Endothelial cell of umbilical vein (primary cell): Measurements from ENCODE around the gene SPAG16. TPM values are rescaled to one million over a fixed set of nuclear protein-coding genes. Genes with fewer than 3 reads are reported as not detected.

Source experiments
- BruUV-seq: library from RNA; stranded (reverse); fragments of 400-500 nt; replicated peaks from 2 replicates; lab custom pipeline; 2021; lab: Mats Ljungman, UMichigan
- CTCF ChIA-PET: fragments of 300-600, 350-600 bp; sonication (Branson Sonifier 250); formaldehyde crosslinking; loops from one replicate; lab custom pipeline; 2021; ENCODE audit warnings: antibody characterized with exemption, inconsistent platforms; lab: Charles Lee
- POLR2A ChIA-PET: fragments of 300-600, 350-600 bp; sonication (Branson Sonifier 250); formaldehyde crosslinking; loops from one replicate; lab custom pipeline; 2021; ENCODE audit warnings: antibody characterized with exemption, inconsistent platforms; lab: Charles Lee
- DNase-seq: peaks from one replicate; pipeline ENCODE4 v3.0.0-alpha.2; 2011; ENCODE audit warnings: low read depth, low spot score
- FAIRE-seq: peaks from 2 replicates; lab custom pipeline; 2011; peaks lifted over from hg19 to GRCh38; lab: Jason Lieb, UNC
- H2AFZ ChIP-seq: 2 replicates; pipeline ENCODE4 v1.6.0; 2012; ENCODE audit warnings: low read depth, low read length, control low read depth, inconsistent platforms
- H3K27ac ChIP-seq: 2 replicates; pipeline ENCODE4 v1.5.1; 2011; ENCODE audit warnings: low read depth, mild to moderate bottlenecking, control low read depth, low read length, moderate library complexity; ENCODE audit not compliant: insufficient read depth
- H3K27me3 ChIP-seq, 2 experiments: 2 replicates each; pipeline versions ENCODE4 v1.6.0 to v1.6.1; 2011; ENCODE audit warnings: low read length in 2 of 2, mixed read lengths in 1 of 2; ENCODE audit not compliant: control insufficient read depth in 2 of 2, insufficient read depth in 2 of 2
- H3K36me3 ChIP-seq, 2 experiments: 2 replicates in 1 of 2; 3 replicates in 1 of 2; pipeline ENCODE4 v1.5.1; 2011; ENCODE audit warnings: low read length in 2 of 2, mild to moderate bottlenecking in 1 of 2, moderate library complexity in 1 of 2; ENCODE audit not compliant: control insufficient read depth in 2 of 2, insufficient read depth in 2 of 2; ENCODE audit errors: extremely low read depth in 1 of 2
- H3K4me1 ChIP-seq: 3 replicates; pipeline ENCODE4 v1.5.1; 2011; ENCODE audit warnings: mild to moderate bottlenecking, low read length; ENCODE audit not compliant: control insufficient read depth, insufficient read depth; ENCODE audit errors: extremely low read depth
- H3K4me2 ChIP-seq: 2 replicates; pipeline ENCODE4 v1.6.1; 2011; ENCODE audit warnings: low read length, control low read depth, mixed read lengths; ENCODE audit not compliant: insufficient read depth
- H3K4me3 ChIP-seq, 3 experiments: fragments of 200-600 bp in 1 of 3; sonication (generic), shearing (Covaris generic) in 1 of 3; replicated peaks in 1 of 3; 2 replicates each; pipeline ENCODE4 v1.5.1; 2011 to 2016; ENCODE audit warnings: control low read depth in 3 of 3, low read length in 3 of 3, mild to moderate bottlenecking in 2 of 3, inconsistent platforms in 1 of 3, low read depth in 1 of 3, moderate library complexity in 1 of 3; ENCODE audit not compliant: insufficient read depth in 1 of 3
- H3K79me2 ChIP-seq: 2 replicates; pipeline ENCODE4 v1.6.0; 2012; ENCODE audit warnings: low read length, inconsistent platforms; ENCODE audit not compliant: control insufficient read depth, insufficient read depth
- H3K9ac ChIP-seq: replicated peaks from 2 replicates; pipeline ENCODE3; 2011; ENCODE audit warnings: low read length, control low read depth; ENCODE audit not compliant: insufficient read depth; ENCODE audit errors: extremely low read depth
- H3K9me1 ChIP-seq: replicated peaks from 3 replicates; pipeline ENCODE4 v1.6.0; 2011; ENCODE audit warnings: mild to moderate bottlenecking, low read length; ENCODE audit not compliant: control insufficient read depth, insufficient read depth; ENCODE audit errors: extremely low read depth
- H3K9me3 ChIP-seq: replicated peaks from 2 replicates; pipeline ENCODE4 v1.5.1; 2012; ENCODE audit warnings: low read length, inconsistent platforms; ENCODE audit not compliant: control insufficient read depth, insufficient read depth
- H4K20me1 ChIP-seq: replicated peaks from 2 replicates; pipeline ENCODE3; 2011; ENCODE audit warnings: mild to moderate bottlenecking, low read length; ENCODE audit not compliant: control insufficient read depth, insufficient read depth; ENCODE audit errors: extremely low read depth
- CTCF ChIP-seq, 2 donors: IDR thresholded peaks; 1 replicate in 1 of 2; 2 replicates in 1 of 2; pipeline ENCODE4 v1.5.1; 2011; ENCODE audit warnings: low read length in 2 of 2, mild to moderate bottlenecking in 2 of 2, moderate library complexity in 2 of 2, control low read depth in 1 of 2, inconsistent platforms in 1 of 2, low read depth in 1 of 2; ENCODE audit not compliant: insufficient read depth in 1 of 2; ENCODE audit errors: extremely low read depth in 1 of 2
- EZH2 ChIP-seq: IDR thresholded peaks from 2 replicates; pipeline ENCODE4 v1.6.1; 2012; ENCODE audit warnings: borderline replicate concordance, low read depth, mild to moderate bottlenecking, moderate library complexity, low read length, inconsistent platforms; ENCODE audit not compliant: severe bottlenecking
- FOS ChIP-seq: IDR thresholded peaks from 2 replicates; pipeline ENCODE4 v1.6.1; 2011; ENCODE audit warnings: mild to moderate bottlenecking, low read length, moderate library complexity, borderline replicate concordance; ENCODE audit not compliant: insufficient read depth
- GATA2 ChIP-seq: IDR thresholded peaks from 2 replicates; pipeline ENCODE4 v1.7.0; 2011; ENCODE audit warnings: low read depth, mild to moderate bottlenecking, moderate library complexity, mixed read lengths, low read length; ENCODE audit not compliant: insufficient read length, insufficient read depth
- JUN ChIP-seq: IDR thresholded peaks from 2 replicates; pipeline ENCODE4 v1.6.1; 2011; ENCODE audit warnings: borderline replicate concordance, low read depth; ENCODE audit not compliant: insufficient read length, insufficient read depth
- MYC ChIP-seq: IDR thresholded peaks from one replicate; pipeline ENCODE4 v1.6.1; 2011; ENCODE audit warnings: mild to moderate bottlenecking, low read depth, low read length
- POLR2A ChIP-seq: IDR thresholded peaks from 2 replicates; pipeline ENCODE4 v1.6.1; 2012; ENCODE audit warnings: low read depth, mild to moderate bottlenecking, control low read depth, low read length
- POLR2AphosphoS5 ChIP-seq: IDR thresholded peaks from 2 replicates; pipeline ENCODE4 v1.6.1; 2012; ENCODE audit warnings: low read depth, mild to moderate bottlenecking, control low read depth, low read length, moderate library complexity; ENCODE audit not compliant: insufficient read depth
- dilution Hi-C: fragments of 300-500 bp; cut with MboI; formaldehyde crosslinking; loops from one replicate; pipeline ENCODE4 v1.15.0; 2019; ENCODE audit warnings: low sequenced_read_pairs; ENCODE audit not compliant: extremely low pct_ligation_motif_present
- intact Hi-C: fragments of 100-400 bp; cut with micrococcal nuclease; formaldehyde crosslinking; loops from one replicate; pipeline ENCODE4 v1.10.0; 2022
- polyA plus RNA-seq, 4 experiments: library from polyadenylated mRNA; depleted of rRNA in 3 of 4; stranded (reverse) in 3 of 4; unstranded in 1 of 4; fragments of >200 nt; gene quantifications; 2 replicates each; pipeline versions ENCODE4 v1.2.1 to v1.2.3, GENCODE V29; 2011 to 2012; ENCODE audit warnings: missing spikeins in 1 of 4
- total RNA-seq: library from RNA; stranded (reverse); gene quantifications from 2 replicates; pipeline ENCODE4 v1.2.3, GENCODE V29; 2021
- TF ChIP-seq, protein P1 (sequence below): IDR thresholded peaks from 2 replicates; pipeline ENCODE4 v1.6.1; 2011; ENCODE audit not compliant: insufficient read depth, insufficient read length

SPAG16 gene
- total and polyA plus RNA-seq, 2 donors (not counting 3 experiments of a cell fraction or from before 2014, with no cell fraction given): 4.0 to 7.7 TPM

DNA sequence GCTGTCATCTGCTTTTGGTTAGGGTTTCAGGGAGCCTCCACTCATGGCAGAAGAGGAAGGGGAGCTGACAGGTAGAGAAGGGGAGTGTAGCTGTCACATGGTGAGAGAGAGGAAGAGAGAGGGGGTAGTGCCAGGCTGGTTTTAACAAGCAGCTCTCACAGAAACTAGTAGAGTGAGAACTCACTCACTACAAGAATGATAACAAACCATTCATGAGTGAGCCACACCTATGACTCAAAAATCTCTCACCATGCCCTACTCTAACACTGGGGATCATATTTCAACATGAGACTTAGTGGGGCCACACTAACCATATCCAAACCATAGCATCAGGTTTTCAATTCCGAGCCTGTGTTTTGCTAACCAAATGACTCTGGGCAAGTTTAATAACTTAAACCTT, 851.7 kb downstream of the SPAG16 start:
- H2AFZ ChIP-seq: no peak overlapping the region
- no peak overlapping the region for H3K27ac ChIP-seq
- dilution Hi-C loops (no loop called here), intact Hi-C loops (no loop called here)
- no peaks in the 10 kb centered on the region for H3K27me3 ChIP-seq
- H3K4me2 ChIP-seq: no peak overlapping the region
- H3K36me3 ChIP-seq: no peaks in the 10 kb centered on the region
- POLR2A ChIA-PET: no interaction called here
- H3K9me1 ChIP-seq: no peaks in the 10 kb centered on the region
- H3K9me3 ChIP-seq: no peaks in the 10 kb centered on the region
- BruUV-seq: no TSS peak
- FAIRE-seq: no peak
- H4K20me1 ChIP-seq: no peaks in the 10 kb centered on the region
- H3K79me2 ChIP-seq: no peaks in the 10 kb centered on the region
- CTCF ChIA-PET: no interaction called here
- no peak overlapping the region for H3K4me3 ChIP-seq
- no peaks in the 10 kb centered on the region for H3K4me1 ChIP-seq
- DNase-seq: no peak
- no peak overlapping the region for H3K9ac ChIP-seq
- TF ChIP-seq JUN (no peak), EZH2 (no peak)

- TF ChIP-seq CTCF (IDR thresholded peaks at IDR 0.05; ENCODE audit: extremely low read depth in 1 of 2, insufficient read depth in 1 of 2, low read depth in 1 of 2, low read length in 2 of 2): no peak
- TF ChIP-seq EZH2: no peak
- no peak for TF ChIP-seq FOS
- TF ChIP-seq JUN: no peak
- TF ChIP-seq GATA2: no peak
- no peak for TF ChIP-seq POLR2AphosphoS5
- no peak for TF ChIP-seq MYC
- no peak for TF ChIP-seq POLR2A
- TF ChIP-seq, protein P1, sequence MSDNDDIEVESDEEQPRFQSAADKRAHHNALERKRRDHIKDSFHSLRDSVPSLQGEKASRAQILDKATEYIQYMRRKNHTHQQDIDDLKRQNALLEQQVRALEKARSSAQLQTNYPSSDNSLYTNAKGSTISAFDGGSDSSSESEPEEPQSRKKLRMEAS: no peak
- DNase-seq (no peak), FAIRE-seq (no peak)
- no peak overlapping the region for H3K27ac ChIP-seq
- no peak overlapping the region for H3K4me3 ChIP-seq
- no peaks in the 10 kb centered on the region for H4K20me1 ChIP-seq
- BruUV-seq: no TSS peak
- no peak overlapping the region for H3K9ac ChIP-seq
- no peaks in the 10 kb centered on the region for H3K79me2 ChIP-seq
- CTCF ChIA-PET: no interaction called here
- no peaks in the 10 kb centered on the region for H3K9me3 ChIP-seq
- no peaks in the 10 kb centered on the region for H3K27me3 ChIP-seq
- no peaks in the 10 kb centered on the region for H3K4me1 ChIP-seq
- H3K36me3 ChIP-seq: no peaks in the 10 kb centered on the region
- intact Hi-C loops (no loop called here), dilution Hi-C loops (no loop called here)
- POLR2A ChIA-PET: no interaction called here
- no peaks in the 10 kb centered on the region for H3K9me1 ChIP-seq
- no peak overlapping the region for H2AFZ ChIP-seq
- H3K4me2 ChIP-seq: no peak overlapping the region
Measured at GRCh38 chr2:214138779-214139178, 854.5 kb downstream of the SPAG16 start.
